HepG2 (cell line): Measurements from ENCODE around the gene SCAANT1. TPM values are rescaled to one million over a fixed set of nuclear protein-coding genes. Genes with fewer than 3 reads are reported as not detected.
A peak's percentile ranks its signal among the peaks of the same experiment; 100 is the strongest.

Source experiments
- ATAC-seq: fragments of 200-7000 bp; cut with Tn5 transposase; 3 replicates; pipeline ENCODE4 v1.9.1; 2020; ENCODE audit warnings: mild to moderate bottlenecking, moderate library complexity
- BruUV-seq: library from RNA; stranded (reverse); fragments of 400-500 nt; replicated peaks from 2 replicates; lab custom pipeline; 2021; lab: Mats Ljungman, UMichigan
- CTCF ChIA-PET: fragments of 300-600 bp; formaldehyde crosslinking; extraction: SDS; loops from one replicate; lab custom pipeline; 2021; ENCODE audit warnings: low total read pairs, inconsistent platforms, low intra/inter-chr PET ratio; lab: Yijun Ruan, JAX
- POLR2A ChIA-PET: fragments of 350-600 bp; sonication (Branson Sonifier 250); formaldehyde crosslinking; loops from one replicate; lab custom pipeline; 2020; ENCODE audit warnings: antibody characterized with exemption, inconsistent platforms; lab: Yijun Ruan, JAX
- DNase-seq: peaks from one replicate; pipeline ENCODE4 v3.0.0-alpha.2; 2015; ENCODE audit warnings: low spot score
- FAIRE-seq: peaks from 3 replicates; lab custom pipeline; 2011; peaks lifted over from hg19 to GRCh38; lab: Jason Lieb, UNC
- H2AFZ ChIP-seq: one replicate; pipeline ENCODE4 v1.6.1; 2011; ENCODE audit warnings: low read length, inconsistent platforms
- H3K27ac ChIP-seq: fragments of 300-600 bp; 3 replicates; pipeline ENCODE4 v1.8.0; 2011; ENCODE audit warnings: mixed run types, mild to moderate bottlenecking, mixed read lengths, low read length, inconsistent platforms; ENCODE audit not compliant: insufficient read depth; ENCODE audit errors: extremely low read length
- H3K27me3 ChIP-seq, 2 experiments: fragments of 200-600 bp in 1 of 2; 2 replicates in 1 of 2; 3 replicates in 1 of 2; pipeline versions ENCODE4 v1.6.0 to v1.8.0; 2011; ENCODE audit warnings: low read length in 2 of 2, mild to moderate bottlenecking in 2 of 2, moderate library complexity in 2 of 2, inconsistent platforms in 1 of 2; ENCODE audit not compliant: insufficient read depth in 2 of 2, control insufficient read depth in 1 of 2
- H3K36me3 ChIP-seq, 2 experiments: fragments of 200-600 bp in 1 of 2; replicated peaks in 1 of 2; 2 replicates in 1 of 2; 3 replicates in 1 of 2; pipeline versions ENCODE4 v1.5.1 to v1.8.0; 2011; ENCODE audit warnings: low read length in 2 of 2, inconsistent platforms in 1 of 2; ENCODE audit not compliant: insufficient read depth in 2 of 2, control insufficient read depth in 1 of 2
- H3K4me1 ChIP-seq: 2 replicates; pipeline ENCODE4 v1.5.1; 2012; ENCODE audit warnings: low read length, inconsistent platforms; ENCODE audit not compliant: insufficient read depth
- H3K4me2 ChIP-seq: 2 replicates; pipeline ENCODE4 v1.6.0; 2011; ENCODE audit warnings: low read depth, low read length, inconsistent platforms
- H3K4me3 ChIP-seq, 3 experiments: fragments of 200-600 bp in 1 of 3; sonication (generic), shearing (Covaris generic) in 1 of 3; replicated peaks in 1 of 3; 2 replicates each; pipeline ENCODE4 v1.5.1; 2011 to 2016; ENCODE audit warnings: low read length in 3 of 3, inconsistent platforms in 2 of 3, low read depth in 2 of 3, mild to moderate bottlenecking in 2 of 3, control low read depth in 1 of 3, mixed read lengths in 1 of 3; ENCODE audit not compliant: insufficient read depth in 1 of 3
- H3K79me2 ChIP-seq: one replicate; pipeline ENCODE4 v1.6.1; 2011; ENCODE audit warnings: low read length, inconsistent platforms; ENCODE audit not compliant: insufficient read depth
- H3K9ac ChIP-seq: 2 replicates; pipeline ENCODE4 v1.6.0; 2011; ENCODE audit warnings: mild to moderate bottlenecking, low read depth, low read length, inconsistent platforms; ENCODE audit not compliant: insufficient read depth
- H3K9me3 ChIP-seq: 2 replicates; pipeline ENCODE4 v1.5.1; 2012; ENCODE audit warnings: mild to moderate bottlenecking, low read length
- H4K20me1 ChIP-seq: 2 replicates; pipeline ENCODE4 v1.6.0; 2011; ENCODE audit warnings: inconsistent platforms, mild to moderate bottlenecking, low read length, moderate library complexity; ENCODE audit not compliant: insufficient read depth
- AGO2 ChIP-seq: fragments of 200-400 bp; formaldehyde crosslinking; optimal IDR thresholded peaks from 2 replicates; pipeline ENCODE3; 2017; ENCODE audit warnings: mild to moderate bottlenecking, low read depth, low read length, moderate library complexity
- HOXA9 ChIP-seq: sonication (generic); formaldehyde crosslinking; IDR thresholded peaks from 2 replicates; pipeline ENCODE4 v1.8.1; 2022; ENCODE audit warnings: missing genetic modification reagents, mild to moderate bottlenecking, moderate library complexity, borderline replicate concordance
- WGBS: methylation state at CpG from one replicate; pipeline ENCODE4 v1.1.6; 2017; ENCODE audit warnings: low lambda C conversion rate; 5-methylcytosine and 5-hydroxymethylcytosine counted together
- in situ Hi-C: cut with HindIII; loops from 2 replicates; pipeline ENCODE4 v1.10.0; 2017; ENCODE audit warnings: low pct_unique_long_range_greater_than_20kb; ENCODE audit not compliant: extremely low pct_ligation_motif_present
- intact Hi-C: fragments of 100-400 bp; cut with micrococcal nuclease; formaldehyde crosslinking; loops from one replicate; pipeline ENCODE4 v1.10.0; 2022; ENCODE audit not compliant: unreplicated experiment
- polyA plus RNA-seq, 8 experiments: library from polyadenylated mRNA; depleted of rRNA in 3 of 8; stranded (reverse) in 7 of 8; unstranded in 1 of 8; fragments of >200 nt; fragmentation: Illumina TruSeq in 4 of 8; extraction: Trizol in 4 of 8; gene quantifications; 2 replicates each; pipeline versions ENCODE4 v1.2.1 to v1.2.3, GENCODE V29; 2011 to 2016; ENCODE audit warnings: low read depth in 4 of 8, missing spikeins in 1 of 8, mixed read lengths in 1 of 8; ENCODE audit not compliant: insufficient read depth in 1 of 8
- total RNA-seq, 5 experiments: library from RNA; depleted of rRNA; stranded (reverse); fragments of >200 nt; fragmentation: Illumina TruSeq; extraction: Trizol; gene quantifications; 2 replicates each; pipeline ENCODE4 v1.2.3, GENCODE V29; 2016; ENCODE audit warnings: low read depth in 1 of 5
- TF ChIP-seq, protein P1 (sequence below): sonication (generic); formaldehyde crosslinking; IDR thresholded peaks from 2 replicates; pipeline ENCODE4 v1.5.0; 2020; ENCODE audit warnings: missing genetic modification reagents, mild to moderate bottlenecking, borderline replicate concordance
- TF ChIP-seq, protein P2 (sequence below): sonication (generic); formaldehyde crosslinking; conservative IDR thresholded peaks from 2 replicates; pipeline ENCODE4 v1.4.0; 2020; ENCODE audit warnings: missing genetic modification reagents
- TF ChIP-seq, protein P3 (sequence below): sonication (generic); formaldehyde crosslinking; conservative IDR thresholded peaks from 2 replicates; pipeline ENCODE4 v1.5.0; 2020; ENCODE audit warnings: missing genetic modification reagents
- TF ChIP-seq, protein P4 (sequence below): IDR thresholded peaks from 2 replicates; pipeline ENCODE4 v1.6.1; 2016; ENCODE audit warnings: low read depth, borderline replicate concordance
- TF ChIP-seq, protein P5 (sequence below): sonication (generic); formaldehyde crosslinking; IDR thresholded peaks from 2 replicates; pipeline ENCODE4 v1.4.0; 2020; ENCODE audit warnings: missing genetic modification reagents
- TF ChIP-seq, protein P6 (sequence below): IDR thresholded peaks from 2 replicates; pipeline ENCODE4 v1.6.1; 2016; ENCODE audit warnings: mild to moderate bottlenecking, missing biosample characterization, missing genetic modification reagents
- TF ChIP-seq, protein P7 (sequence below): IDR thresholded peaks from 2 replicates; pipeline ENCODE4 v1.6.1; 2018; ENCODE audit warnings: missing genetic modification reagents

Gene SCAANT1
- total and polyA plus RNA-seq, 2 of the 13 experiments (the other 11 are each of a cell fraction or from before 2014, with no cell fraction given) = not detected

DNA sequence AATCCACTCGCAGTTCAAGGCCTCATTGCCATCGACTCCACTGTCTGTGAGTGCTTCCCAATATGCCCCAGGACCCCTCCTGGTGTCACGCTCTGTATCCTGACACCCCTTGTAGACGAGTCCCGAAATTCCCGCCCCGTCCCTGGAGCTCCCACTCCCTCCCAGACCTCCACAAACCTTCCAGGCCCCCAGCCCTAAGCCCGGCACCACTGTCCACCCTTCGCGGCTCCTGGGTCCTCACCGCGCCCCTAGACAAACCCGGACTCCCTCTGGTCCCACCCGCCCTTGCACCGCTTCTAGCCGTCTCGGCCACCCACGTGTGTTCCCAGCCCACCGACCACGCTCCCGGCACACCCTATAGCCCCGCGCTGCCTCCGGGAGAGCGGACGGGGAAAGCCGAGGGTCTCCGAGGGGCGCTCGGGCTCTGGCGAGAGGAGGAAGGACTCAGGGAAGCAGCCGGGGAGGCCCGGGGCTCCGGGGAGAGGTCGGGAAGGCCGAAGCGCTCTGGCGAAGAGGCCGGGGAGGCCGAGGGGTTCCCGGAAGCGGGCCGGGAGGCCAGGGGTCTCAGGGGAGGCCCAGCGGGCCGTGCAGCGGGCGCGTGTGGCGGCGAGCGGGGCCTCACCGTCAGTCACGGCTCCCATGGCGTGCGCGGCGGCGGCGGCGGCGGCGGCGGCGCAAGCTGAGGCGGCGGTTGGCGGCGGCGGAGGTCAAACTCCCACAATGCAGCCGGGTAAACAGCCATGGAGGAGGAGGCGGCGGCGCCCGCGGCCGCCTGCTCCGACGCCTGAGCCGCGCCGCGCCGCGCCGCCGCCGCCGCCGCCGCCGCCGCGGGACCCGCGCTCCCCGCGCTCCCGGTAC, 48.8 kb downstream of the SCAANT1 start, which contains the start of the genes ATXN7 and THOC7:
Gene ATXN7 (plus strand): TSS at position 718 of the 858 bp plus-strand sequence. CDS start 48,732 bp downstream, outside the sequence.
Gene THOC7 (minus strand): TSS at position 656 of the 858 bp plus-strand sequence. CDS start 15 bp downstream, at position 641.
- ChIA-PET CTCF (no interaction called here), POLR2A (interaction anchor here (0.7 to 1.8 kb wide), 3 partner anchors 12 to 49 kb away, joined by 3 to 11 read pairs (median 6); partner anchors contain the start of gene SCAANT1)
- Histone ChIP-seq H3K9ac (peak within 1 kb of the TSS; percentile 98), H4K20me1 (no peaks in the 10 kb centered on the region), H3K4me2 (peak within 1 kb of the TSS; percentile 91), H3K27ac (peak within 1 kb of the TSS; percentile 94), H3K9me3 (no peaks in the 10 kb centered on the region), H3K4me1 (peaks cover 46% of the 10 kb centered on the region), H3K79me2 (peaks cover 40% of the 10 kb centered on the region), H3K36me3 (no peaks in the 10 kb centered on the region; a peak in 1 of 5 replicates), H3K27me3 (no peaks in the 10 kb centered on the region; a peak in 1 of 5 replicates), H2AFZ (no peak within 1 kb of the TSS), H3K4me3 (peak within 1 kb of the TSS; percentile 89 to 93 (median 93))
- DNase-seq (peak; percentile 24), ATAC-seq (peak; percentile 87), FAIRE-seq (no peak)
- intact Hi-C loops = loop anchor here (2.0 kb wide), 1 partner anchor 47 kb away; no protein-coding TSS in a partner anchor
- 0% methylated on average over 18 of the region's 98 CpGs for WGBS
- in situ Hi-C loops = loop anchor here (10.0 kb wide), 1 partner anchor 51 kb away; the partner anchor contains the start of gene SCAANT1
- BruUV-seq = no TSS peak
- TF ChIP-seq HOXA9 (CRISPR knock-in tag) (peak; percentile 47; the same call in 1 of the 2 replicates), AGO2 (peak; percentile 84)
- TF ChIP-seq, protein P1, sequence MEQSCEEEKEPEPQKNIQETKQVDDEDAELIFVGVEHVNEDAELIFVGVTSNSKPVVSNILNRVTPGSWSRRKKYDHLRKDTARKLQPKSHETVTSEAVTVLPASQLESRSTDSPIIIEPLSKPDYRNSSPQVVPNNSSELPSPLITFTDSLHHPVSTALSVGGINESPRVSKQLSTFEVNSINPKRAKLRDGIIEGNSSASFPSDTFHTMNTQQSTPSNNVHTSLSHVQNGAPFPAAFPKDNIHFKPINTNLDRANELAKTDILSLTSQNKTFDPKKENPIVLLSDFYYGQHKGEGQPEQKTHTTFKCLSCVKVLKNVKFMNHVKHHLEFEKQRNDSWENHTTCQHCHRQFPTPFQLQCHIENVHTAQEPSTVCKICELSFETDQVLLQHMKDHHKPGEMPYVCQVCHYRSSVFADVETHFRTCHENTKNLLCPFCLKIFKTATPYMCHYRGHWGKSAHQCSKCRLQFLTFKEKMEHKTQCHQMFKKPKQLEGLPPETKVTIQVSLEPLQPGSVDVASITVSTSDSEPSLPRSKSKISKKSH = 0 out of 2 replicates have a peak, but pooled peaks have one; percentile 35
- TF ChIP-seq, protein P2, sequence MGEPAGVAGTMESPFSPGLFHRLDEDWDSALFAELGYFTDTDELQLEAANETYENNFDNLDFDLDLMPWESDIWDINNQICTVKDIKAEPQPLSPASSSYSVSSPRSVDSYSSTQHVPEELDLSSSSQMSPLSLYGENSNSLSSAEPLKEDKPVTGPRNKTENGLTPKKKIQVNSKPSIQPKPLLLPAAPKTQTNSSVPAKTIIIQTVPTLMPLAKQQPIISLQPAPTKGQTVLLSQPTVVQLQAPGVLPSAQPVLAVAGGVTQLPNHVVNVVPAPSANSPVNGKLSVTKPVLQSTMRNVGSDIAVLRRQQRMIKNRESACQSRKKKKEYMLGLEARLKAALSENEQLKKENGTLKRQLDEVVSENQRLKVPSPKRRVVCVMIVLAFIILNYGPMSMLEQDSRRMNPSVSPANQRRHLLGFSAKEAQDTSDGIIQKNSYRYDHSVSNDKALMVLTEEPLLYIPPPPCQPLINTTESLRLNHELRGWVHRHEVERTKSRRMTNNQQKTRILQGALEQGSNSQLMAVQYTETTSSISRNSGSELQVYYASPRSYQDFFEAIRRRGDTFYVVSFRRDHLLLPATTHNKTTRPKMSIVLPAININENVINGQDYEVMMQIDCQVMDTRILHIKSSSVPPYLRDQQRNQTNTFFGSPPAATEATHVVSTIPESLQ (CRISPR knock-in tag) = 0 out of 2 replicates have a peak, but pooled peaks have one; percentile 58
- TF ChIP-seq, protein P3, sequence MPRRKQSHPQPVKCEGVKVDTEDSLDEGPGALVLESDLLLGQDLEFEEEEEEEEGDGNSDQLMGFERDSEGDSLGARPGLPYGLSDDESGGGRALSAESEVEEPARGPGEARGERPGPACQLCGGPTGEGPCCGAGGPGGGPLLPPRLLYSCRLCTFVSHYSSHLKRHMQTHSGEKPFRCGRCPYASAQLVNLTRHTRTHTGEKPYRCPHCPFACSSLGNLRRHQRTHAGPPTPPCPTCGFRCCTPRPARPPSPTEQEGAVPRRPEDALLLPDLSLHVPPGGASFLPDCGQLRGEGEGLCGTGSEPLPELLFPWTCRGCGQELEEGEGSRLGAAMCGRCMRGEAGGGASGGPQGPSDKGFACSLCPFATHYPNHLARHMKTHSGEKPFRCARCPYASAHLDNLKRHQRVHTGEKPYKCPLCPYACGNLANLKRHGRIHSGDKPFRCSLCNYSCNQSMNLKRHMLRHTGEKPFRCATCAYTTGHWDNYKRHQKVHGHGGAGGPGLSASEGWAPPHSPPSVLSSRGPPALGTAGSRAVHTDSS = no peak
- TF ChIP-seq, protein P4, sequence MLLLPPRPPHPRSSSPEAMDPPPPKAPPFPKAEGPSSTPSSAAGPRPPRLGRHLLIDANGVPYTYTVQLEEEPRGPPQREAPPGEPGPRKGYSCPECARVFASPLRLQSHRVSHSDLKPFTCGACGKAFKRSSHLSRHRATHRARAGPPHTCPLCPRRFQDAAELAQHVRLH = peak; percentile 45; the same call in 1 of the 2 replicates
- TF ChIP-seq, protein P5, sequence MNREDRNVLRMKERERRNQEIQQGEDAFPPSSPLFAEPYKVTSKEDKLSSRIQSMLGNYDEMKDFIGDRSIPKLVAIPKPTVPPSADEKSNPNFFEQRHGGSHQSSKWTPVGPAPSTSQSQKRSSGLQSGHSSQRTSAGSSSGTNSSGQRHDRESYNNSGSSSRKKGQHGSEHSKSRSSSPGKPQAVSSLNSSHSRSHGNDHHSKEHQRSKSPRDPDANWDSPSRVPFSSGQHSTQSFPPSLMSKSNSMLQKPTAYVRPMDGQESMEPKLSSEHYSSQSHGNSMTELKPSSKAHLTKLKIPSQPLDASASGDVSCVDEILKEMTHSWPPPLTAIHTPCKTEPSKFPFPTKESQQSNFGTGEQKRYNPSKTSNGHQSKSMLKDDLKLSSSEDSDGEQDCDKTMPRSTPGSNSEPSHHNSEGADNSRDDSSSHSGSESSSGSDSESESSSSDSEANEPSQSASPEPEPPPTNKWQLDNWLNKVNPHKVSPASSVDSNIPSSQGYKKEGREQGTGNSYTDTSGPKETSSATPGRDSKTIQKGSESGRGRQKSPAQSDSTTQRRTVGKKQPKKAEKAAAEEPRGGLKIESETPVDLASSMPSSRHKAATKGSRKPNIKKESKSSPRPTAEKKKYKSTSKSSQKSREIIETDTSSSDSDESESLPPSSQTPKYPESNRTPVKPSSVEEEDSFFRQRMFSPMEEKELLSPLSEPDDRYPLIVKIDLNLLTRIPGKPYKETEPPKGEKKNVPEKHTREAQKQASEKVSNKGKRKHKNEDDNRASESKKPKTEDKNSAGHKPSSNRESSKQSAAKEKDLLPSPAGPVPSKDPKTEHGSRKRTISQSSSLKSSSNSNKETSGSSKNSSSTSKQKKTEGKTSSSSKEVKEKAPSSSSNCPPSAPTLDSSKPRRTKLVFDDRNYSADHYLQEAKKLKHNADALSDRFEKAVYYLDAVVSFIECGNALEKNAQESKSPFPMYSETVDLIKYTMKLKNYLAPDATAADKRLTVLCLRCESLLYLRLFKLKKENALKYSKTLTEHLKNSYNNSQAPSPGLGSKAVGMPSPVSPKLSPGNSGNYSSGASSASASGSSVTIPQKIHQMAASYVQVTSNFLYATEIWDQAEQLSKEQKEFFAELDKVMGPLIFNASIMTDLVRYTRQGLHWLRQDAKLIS (CRISPR knock-in tag) = no peak
- TF ChIP-seq, protein P6, sequence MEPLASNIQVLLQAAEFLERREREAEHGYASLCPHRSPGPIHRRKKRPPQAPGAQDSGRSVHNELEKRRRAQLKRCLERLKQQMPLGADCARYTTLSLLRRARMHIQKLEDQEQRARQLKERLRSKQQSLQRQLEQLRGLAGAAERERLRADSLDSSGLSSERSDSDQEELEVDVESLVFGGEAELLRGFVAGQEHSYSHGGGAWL (CRISPR knock-in tag) = 0 out of 2 replicates have a peak, but pooled peaks have one; percentile 40
- TF ChIP-seq, protein P7, sequence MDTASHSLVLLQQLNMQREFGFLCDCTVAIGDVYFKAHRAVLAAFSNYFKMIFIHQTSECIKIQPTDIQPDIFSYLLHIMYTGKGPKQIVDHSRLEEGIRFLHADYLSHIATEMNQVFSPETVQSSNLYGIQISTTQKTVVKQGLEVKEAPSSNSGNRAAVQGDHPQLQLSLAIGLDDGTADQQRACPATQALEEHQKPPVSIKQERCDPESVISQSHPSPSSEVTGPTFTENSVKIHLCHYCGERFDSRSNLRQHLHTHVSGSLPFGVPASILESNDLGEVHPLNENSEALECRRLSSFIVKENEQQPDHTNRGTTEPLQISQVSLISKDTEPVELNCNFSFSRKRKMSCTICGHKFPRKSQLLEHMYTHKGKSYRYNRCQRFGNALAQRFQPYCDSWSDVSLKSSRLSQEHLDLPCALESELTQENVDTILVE (CRISPR knock-in tag) = no peak
